Measurements from ENCODE around the gene TACR2. TPM values are rescaled to one million over a fixed set of nuclear protein-coding genes. Genes with fewer than 3 reads are reported as not detected.
A peak's percentile ranks its signal among the peaks of the same experiment; 100 is the strongest.

TACR2 gene
- total and polyA plus RNA-seq, 5 donors from 2014 or later, result 0.13 to 0.14 TPM; not detected in 3

DNA sequence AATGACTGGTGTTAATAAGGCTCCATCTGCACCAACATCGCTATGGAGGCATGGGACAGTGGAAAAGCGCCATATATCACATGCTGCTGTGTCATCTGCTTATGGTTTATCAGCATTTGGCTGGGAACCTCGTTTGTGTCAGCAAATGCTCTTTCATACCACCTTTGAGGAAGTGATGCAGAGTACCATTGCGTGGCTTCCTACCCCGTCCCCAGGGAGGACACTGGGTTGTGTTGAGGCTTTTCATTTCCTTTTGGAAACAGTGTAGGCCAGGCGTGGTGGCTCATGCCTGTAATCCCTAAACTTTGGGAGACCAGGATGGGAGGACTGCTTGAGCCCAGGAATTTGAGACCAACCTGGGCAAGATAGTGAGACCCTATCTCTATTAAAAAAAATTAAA is 6.8 kb downstream of the TACR2 start:
- Mint-ChIP-seq H3K27ac (no peak overlapping the region), H3K4me3 (no peak overlapping the region), H3K9me3 (no peaks in the 10 kb centered on the region), H3K27me3 (no peaks in the 10 kb centered on the region), H3K4me1 (peaks cover 0 to 35% (median 12%) of the 10 kb centered on the region in 4 donors), H3K36me3 (no peaks in the 10 kb centered on the region)
- Histone ChIP-seq H3K4me3 (ENCODE audit: low read depth, low read length) (no peak overlapping the region), H3K9me3 (ENCODE audit: control insufficient read depth in 2 of 2, low read length in 2 of 2) (no peaks in the 10 kb centered on the region), H3K36me3 (ENCODE audit: control insufficient read depth, insufficient read depth, low read length) (no peaks in the 10 kb centered on the region), H3K27me3 (ENCODE audit: control insufficient read depth, insufficient read depth, low read length) (no peaks in the 10 kb centered on the region), H3K4me1 (ENCODE audit: control insufficient read depth, insufficient read depth, low read length, poor library complexity, severe bottlenecking) (peaks cover 15% of the 10 kb centered on the region), H3K27ac (ENCODE audit: insufficient read depth, low read length, poor library complexity, severe bottlenecking) (peak overlapping the region; percentile 91)
- DNase-seq (no peak), ATAC-seq (ENCODE audit: low read depth in 2 of 2) (no peak)

DNA sequence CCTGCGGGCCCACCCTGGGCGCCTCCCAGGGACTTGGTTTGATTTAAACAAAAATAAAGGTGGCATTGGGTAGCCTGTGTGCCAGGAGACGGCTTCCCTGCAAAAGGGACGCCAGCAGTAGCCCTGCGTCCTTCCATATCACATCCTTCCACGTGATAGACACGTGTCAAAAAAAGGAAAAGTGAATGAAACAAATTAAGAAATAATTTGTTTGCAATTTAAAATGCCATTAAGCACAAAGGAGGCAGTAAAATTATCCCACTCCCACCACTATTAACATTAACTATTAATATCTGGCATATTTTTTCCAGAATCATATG is 7.6 kb downstream of the TACR2 start:
- Mint-ChIP-seq H3K36me3 (peaks cover 4% of the 10 kb centered on the region), H3K27me3 (no peaks in the 10 kb centered on the region), H3K4me1 (peaks cover 0 to 35% (median 12%) of the 10 kb centered on the region in 4 donors), H3K4me3 (peak overlapping the region in 1 of 4 donors; percentile 43), H3K27ac (peak overlapping the region; percentile 60 to 90 (median 83)), H3K9me3 (no peaks in the 10 kb centered on the region)
- no peaks in the 10 kb centered on the region for H3K9me3 ChIP-seq (ENCODE audit: control insufficient read depth in 2 of 2, low read length in 2 of 2)
- no peak overlapping the region for H3K4me3 ChIP-seq (ENCODE audit: low read depth, low read length)
- H3K36me3 ChIP-seq (ENCODE audit: control insufficient read depth, insufficient read depth, low read length), result peaks cover 5% of the 10 kb centered on the region
- peak overlapping the region; percentile 91 for H3K27ac ChIP-seq (ENCODE audit: insufficient read depth, low read length, poor library complexity, severe bottlenecking)
- DNase-seq (no peak), ATAC-seq (ENCODE audit: low read depth in 2 of 2) (no peak)
- H3K27me3 ChIP-seq (ENCODE audit: control insufficient read depth, insufficient read depth, low read length), result no peaks in the 10 kb centered on the region
- peaks cover 15% of the 10 kb centered on the region for H3K4me1 ChIP-seq (ENCODE audit: control insufficient read depth, insufficient read depth, low read length, poor library complexity, severe bottlenecking)

- Histone ChIP-seq H3K9me3 (ENCODE audit: control insufficient read depth in 2 of 2, low read length in 2 of 2) (no peaks in the 10 kb centered on the region), H3K4me3 (ENCODE audit: low read depth, low read length) (no peak overlapping the region), H3K36me3 (ENCODE audit: control insufficient read depth, insufficient read depth, low read length) (peaks cover 5% of the 10 kb centered on the region), H3K27me3 (ENCODE audit: control insufficient read depth, insufficient read depth, low read length) (no peaks in the 10 kb centered on the region), H3K27ac (ENCODE audit: insufficient read depth, low read length, poor library complexity, severe bottlenecking) (peak overlapping the region; percentile 91), H3K4me1 (ENCODE audit: control insufficient read depth, insufficient read depth, low read length, poor library complexity, severe bottlenecking) (peaks cover 15% of the 10 kb centered on the region)
- H3K9me3 Mint-ChIP-seq, result no peaks in the 10 kb centered on the region
- peaks cover 0 to 35% (median 12%) of the 10 kb centered on the region in 4 donors for H3K4me1 Mint-ChIP-seq
- H3K27ac Mint-ChIP-seq, result peak overlapping the region; percentile 83 to 90 (median 90)
- ATAC-seq (ENCODE audit: low read depth in 2 of 2) (peak; percentile 93), DNase-seq (peak; percentile 85 to 95 (median 90))
- peaks cover 4% of the 10 kb centered on the region for H3K36me3 Mint-ChIP-seq
- no peaks in the 10 kb centered on the region for H3K27me3 Mint-ChIP-seq
- peak overlapping the region; percentile 43 to 89 (median 74) for H3K4me3 Mint-ChIP-seq
These were observed 8.2 kb downstream of the TACR2 start for GRCh38 chr10:69408318-69409175.

- Histone ChIP-seq H3K27me3 (ENCODE audit: control insufficient read depth, insufficient read depth, low read length) (no peaks in the 10 kb centered on the region), H3K27ac (ENCODE audit: insufficient read depth, low read length, poor library complexity, severe bottlenecking) (peak overlapping the region; percentile 59), H3K36me3 (ENCODE audit: control insufficient read depth, insufficient read depth, low read length) (peaks cover 5% of the 10 kb centered on the region), H3K4me3 (ENCODE audit: low read depth, low read length) (no peak overlapping the region), H3K9me3 (ENCODE audit: control insufficient read depth in 2 of 2, low read length in 2 of 2) (no peaks in the 10 kb centered on the region), H3K4me1 (ENCODE audit: control insufficient read depth, insufficient read depth, low read length, poor library complexity, severe bottlenecking) (peaks cover 15% of the 10 kb centered on the region)
- Mint-ChIP-seq H3K4me3 (peak overlapping the region in 2 of 4 donors; percentile 76 to 89), H3K36me3 (peaks cover 4% of the 10 kb centered on the region), H3K9me3 (no peaks in the 10 kb centered on the region), H3K4me1 (peaks cover 0 to 30% (median 12%) of the 10 kb centered on the region in 4 donors), H3K27ac (peak overlapping the region in 2 of 3 donors; percentile 82 to 83), H3K27me3 (no peaks in the 10 kb centered on the region)
- ATAC-seq (ENCODE audit: low read depth in 2 of 2) (no peak), DNase-seq (peak in 2 of 3 donors; percentile 34 to 61)
These were observed 9.0 kb downstream of the TACR2 start for GRCh38 chr10:69407621-69408301.

GRCh38 chr10:69406816-69407580 is 9.7 kb downstream of the TACR2 start:
- Histone ChIP-seq H3K4me3 (ENCODE audit: low read depth, low read length) (no peak overlapping the region), H3K27ac (ENCODE audit: insufficient read depth, low read length, poor library complexity, severe bottlenecking) (no peak overlapping the region), H3K27me3 (ENCODE audit: control insufficient read depth, insufficient read depth, low read length) (no peaks in the 10 kb centered on the region), H3K36me3 (ENCODE audit: control insufficient read depth, insufficient read depth, low read length) (peaks cover 9% of the 10 kb centered on the region), H3K4me1 (ENCODE audit: control insufficient read depth, insufficient read depth, low read length, poor library complexity, severe bottlenecking) (peaks cover 15% of the 10 kb centered on the region), H3K9me3 (ENCODE audit: control insufficient read depth in 2 of 2, low read length in 2 of 2) (no peaks in the 10 kb centered on the region)
- Mint-ChIP-seq H3K36me3 (peaks cover 4% of the 10 kb centered on the region), H3K9me3 (no peaks in the 10 kb centered on the region), H3K4me3 (peak overlapping the region in 2 of 4 donors; percentile 39 to 40), H3K4me1 (peaks cover 0 to 30% (median 12%) of the 10 kb centered on the region in 4 donors), H3K27me3 (no peaks in the 10 kb centered on the region), H3K27ac (peak overlapping the region; percentile 71 to 83 (median 82))
- no peak for ATAC-seq (ENCODE audit: low read depth in 2 of 2)
- no peak for DNase-seq

DNA sequence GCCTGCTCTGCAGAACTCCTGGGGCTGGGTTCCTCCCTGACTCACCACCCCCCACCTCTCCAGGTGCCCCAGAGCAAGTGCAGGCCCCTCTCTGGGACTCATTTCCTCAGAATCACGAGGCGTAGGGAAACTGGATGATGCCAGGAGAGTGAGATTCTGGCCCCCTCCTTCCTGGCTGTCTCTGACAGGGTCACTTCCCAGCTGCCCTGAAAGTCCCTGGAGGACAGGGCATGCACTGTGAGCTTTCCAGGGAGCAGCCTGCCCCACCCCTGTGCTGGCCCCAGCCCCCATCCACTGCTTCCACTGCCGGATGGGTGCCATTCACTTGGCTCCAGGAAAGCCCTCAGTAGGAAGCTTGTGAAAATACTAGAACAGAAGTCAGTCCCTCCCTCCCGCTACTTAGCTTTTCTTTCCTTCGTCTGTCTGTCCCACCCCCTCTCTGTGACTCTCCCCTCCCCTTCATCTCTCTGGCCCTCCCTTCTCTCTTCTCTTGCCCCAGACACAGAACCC is 10.4 kb downstream of the TACR2 start:
- H3K4me3 ChIP-seq (ENCODE audit: low read depth, low read length), result no peak overlapping the region
- Mint-ChIP-seq H3K4me1 (peaks cover 0 to 30% (median 12%) of the 10 kb centered on the region in 4 donors), H3K9me3 (no peaks in the 10 kb centered on the region), H3K27me3 (no peaks in the 10 kb centered on the region), H3K27ac (peak overlapping the region; percentile 67 to 83 (median 71)), H3K4me3 (peak overlapping the region in 2 of 4 donors; percentile 39 to 40), H3K36me3 (peaks cover 7% of the 10 kb centered on the region)
- DNase-seq, result no peak
- no peak overlapping the region for H3K27ac ChIP-seq (ENCODE audit: insufficient read depth, low read length, poor library complexity, severe bottlenecking)
- no peak for ATAC-seq (ENCODE audit: low read depth in 2 of 2)
- peaks cover 15% of the 10 kb centered on the region for H3K4me1 ChIP-seq (ENCODE audit: control insufficient read depth, insufficient read depth, low read length, poor library complexity, severe bottlenecking)
- H3K36me3 ChIP-seq (ENCODE audit: control insufficient read depth, insufficient read depth, low read length), result peaks cover 13% of the 10 kb centered on the region
- H3K27me3 ChIP-seq (ENCODE audit: control insufficient read depth, insufficient read depth, low read length), result no peaks in the 10 kb centered on the region
- H3K9me3 ChIP-seq (ENCODE audit: control insufficient read depth in 2 of 2, low read length in 2 of 2), result no peaks in the 10 kb centered on the region

DNA sequence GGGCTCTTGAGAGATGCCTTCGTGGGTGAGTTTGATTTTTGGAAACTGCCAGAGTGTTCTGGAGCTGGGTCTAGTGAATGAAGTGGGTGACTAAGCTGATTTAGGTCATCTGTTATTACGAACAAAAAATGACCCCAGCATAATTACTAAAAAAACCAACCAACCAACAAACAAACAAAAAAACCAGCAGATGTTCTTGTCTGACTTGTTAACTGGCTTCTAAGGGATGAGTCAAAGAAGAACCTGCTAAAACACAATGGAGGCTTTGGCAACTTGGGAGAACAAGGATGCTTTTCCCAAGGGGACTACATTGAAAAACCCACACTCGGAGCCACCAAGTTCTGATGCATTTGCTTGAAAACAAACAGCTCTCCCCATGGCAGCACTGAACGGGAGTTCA is 11.5 kb downstream of the TACR2 start:
- no peaks in the 10 kb centered on the region for H3K9me3 ChIP-seq (ENCODE audit: control insufficient read depth in 2 of 2, low read length in 2 of 2)
- peaks cover 24% of the 10 kb centered on the region for H3K36me3 ChIP-seq (ENCODE audit: control insufficient read depth, insufficient read depth, low read length)
- DNase-seq (no peak), ATAC-seq (ENCODE audit: low read depth in 2 of 2) (no peak)
- H3K27me3 Mint-ChIP-seq, result no peaks in the 10 kb centered on the region
- peaks cover 15% of the 10 kb centered on the region for H3K4me1 ChIP-seq (ENCODE audit: control insufficient read depth, insufficient read depth, low read length, poor library complexity, severe bottlenecking)
- no peak overlapping the region for H3K4me3 Mint-ChIP-seq
- no peak overlapping the region for H3K27ac ChIP-seq (ENCODE audit: insufficient read depth, low read length, poor library complexity, severe bottlenecking)
- H3K4me1 Mint-ChIP-seq, result peaks cover 0 to 25% (median 12%) of the 10 kb centered on the region in 4 donors
- peak overlapping the region in 1 of 3 donors; percentile 38 for H3K27ac Mint-ChIP-seq
- H3K27me3 ChIP-seq (ENCODE audit: control insufficient read depth, insufficient read depth, low read length), result no peaks in the 10 kb centered on the region
- H3K36me3 Mint-ChIP-seq, result peaks cover 18% of the 10 kb centered on the region
- no peaks in the 10 kb centered on the region for H3K9me3 Mint-ChIP-seq
- no peak overlapping the region for H3K4me3 ChIP-seq (ENCODE audit: low read depth, low read length)

Data from CD4-positive, CD25-positive, alpha-beta regulatory T cell (primary cell).